Fibroblast of lung (primary cell): Measurements from ENCODE around the gene CHMP6. TPM values are rescaled to one million over a fixed set of nuclear protein-coding genes. Genes with fewer than 3 reads are reported as not detected.

Source experiments
- DNase-seq, 2 donors: peaks; one replicate each; pipeline versions ENCODE4 v3.0.0 to v3.0.0-alpha.2; 2010; ENCODE audit warnings: low read depth in 2 of 2
- H2AFZ ChIP-seq: 2 replicates; pipeline ENCODE4 v1.5.1; 2012; ENCODE audit warnings: low read length, control low read depth, inconsistent platforms
- H3K27ac ChIP-seq: 2 replicates; pipeline ENCODE4 v1.5.1; 2011; ENCODE audit warnings: low read length, control low read depth; ENCODE audit not compliant: insufficient read depth
- H3K27me3 ChIP-seq: 2 replicates; pipeline ENCODE4 v1.5.1; 2011; ENCODE audit warnings: mild to moderate bottlenecking, low read length; ENCODE audit not compliant: control insufficient read depth, insufficient read depth
- H3K36me3 ChIP-seq: 2 replicates; pipeline ENCODE4 v1.5.1; 2011; ENCODE audit warnings: low read length; ENCODE audit not compliant: control insufficient read depth, insufficient read depth
- H3K4me1 ChIP-seq: 2 replicates; pipeline ENCODE4 v1.5.1; 2011; ENCODE audit warnings: low read length; ENCODE audit not compliant: control insufficient read depth, insufficient read depth; ENCODE audit errors: extremely low read depth
- H3K4me2 ChIP-seq: 2 replicates; pipeline ENCODE4 v1.5.1; 2011; ENCODE audit warnings: low read length, control low read depth; ENCODE audit not compliant: insufficient read depth; ENCODE audit errors: extremely low read depth
- H3K4me3 ChIP-seq, 4 experiments: fragments of 200-600 bp in 1 of 4; sonication (generic) in 1 of 4; replicated peaks in 1 of 4; 2 replicates each; pipeline ENCODE4 v1.5.1; 2011 to 2016; ENCODE audit warnings: low read length in 4 of 4, low read depth in 3 of 4, mild to moderate bottlenecking in 3 of 4, control low read depth in 2 of 4, inconsistent platforms in 1 of 4, mixed read lengths in 1 of 4; ENCODE audit not compliant: insufficient read depth in 1 of 4; ENCODE audit errors: control extremely low read depth in 1 of 4
- H3K79me2 ChIP-seq: 2 replicates; pipeline ENCODE4 v1.5.1; 2012; ENCODE audit warnings: mild to moderate bottlenecking, low read length, inconsistent platforms; ENCODE audit not compliant: control insufficient read depth, insufficient read depth
- H3K9ac ChIP-seq: 2 replicates; pipeline ENCODE4 v1.5.1; 2011; ENCODE audit warnings: mild to moderate bottlenecking, low read length, control low read depth; ENCODE audit not compliant: insufficient read depth
- H3K9me3 ChIP-seq: 2 replicates; pipeline ENCODE4 v1.5.1; 2012; ENCODE audit warnings: low read depth, low read length; ENCODE audit not compliant: control insufficient read depth, insufficient read depth
- H4K20me1 ChIP-seq: 2 replicates; pipeline ENCODE4 v1.5.1; 2011; ENCODE audit warnings: low read length; ENCODE audit not compliant: control insufficient read depth, insufficient read depth; ENCODE audit errors: extremely low read depth
- EZH2 ChIP-seq: IDR thresholded peaks from 2 replicates; pipeline ENCODE4 v1.5.1; 2012; ENCODE audit warnings: low read length, control low read depth, mild to moderate bottlenecking; ENCODE audit errors: missing control alignments
- polyA plus RNA-seq, 2 donors: library from polyadenylated mRNA; depleted of rRNA in 1 of 2; stranded (reverse) in 1 of 2; unstranded in 1 of 2; fragments of >200 nt; gene quantifications; 2 replicates each; pipeline ENCODE4 v1.2.1, GENCODE V29; 2011 to 2012; ENCODE audit warnings: missing spikeins in 1 of 2
- total RNA-seq: library from RNA; depleted of rRNA; stranded (reverse); fragments of >200 nt; gene quantifications from 2 replicates; pipeline ENCODE4 v1.2.1, GENCODE V29; 2014
- TF ChIP-seq, protein P1 (sequence below), 2 donors: IDR thresholded peaks in 1 of 2; conservative IDR thresholded peaks in 1 of 2; 1 replicate in 1 of 2; 2 replicates in 1 of 2; pipeline ENCODE4 v1.5.1; 2011 to 2012; ENCODE audit warnings: low read length in 2 of 2, control low read depth in 1 of 2, inconsistent platforms in 1 of 2, low read depth in 1 of 2, mild to moderate bottlenecking in 1 of 2

The CHMP6 gene
- total and polyA plus RNA-seq, 2 donors (not counting 1 experiment from before 2014, with no cell fraction given) = 11.2 to 30.1 TPM

DNA sequence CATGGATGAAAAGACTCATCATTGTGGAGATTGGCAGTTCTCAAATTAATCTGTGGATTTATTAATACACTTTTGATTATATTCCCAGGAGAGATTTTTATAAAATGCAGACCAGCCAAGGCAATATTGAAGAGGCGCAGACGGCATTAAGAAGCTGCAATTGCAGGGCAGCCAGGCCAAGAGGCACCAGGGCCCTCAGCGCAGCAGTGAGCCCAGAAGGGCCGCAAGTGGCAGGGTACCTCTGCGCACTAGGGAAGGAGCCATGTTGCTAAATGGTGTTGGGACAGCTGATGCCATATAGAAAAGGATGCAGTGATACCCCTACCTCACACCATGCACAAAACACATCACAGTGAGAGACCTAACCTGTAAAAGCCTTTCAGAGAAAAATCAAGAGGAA is 36.6 kb upstream of the CHMP6 start:
- no peaks in the 10 kb centered on the region for H3K9me3 ChIP-seq
- peaks cover 10% of the 10 kb centered on the region for H3K4me1 ChIP-seq
- H3K79me2 ChIP-seq = no peaks in the 10 kb centered on the region
- TF ChIP-seq, protein P1, sequence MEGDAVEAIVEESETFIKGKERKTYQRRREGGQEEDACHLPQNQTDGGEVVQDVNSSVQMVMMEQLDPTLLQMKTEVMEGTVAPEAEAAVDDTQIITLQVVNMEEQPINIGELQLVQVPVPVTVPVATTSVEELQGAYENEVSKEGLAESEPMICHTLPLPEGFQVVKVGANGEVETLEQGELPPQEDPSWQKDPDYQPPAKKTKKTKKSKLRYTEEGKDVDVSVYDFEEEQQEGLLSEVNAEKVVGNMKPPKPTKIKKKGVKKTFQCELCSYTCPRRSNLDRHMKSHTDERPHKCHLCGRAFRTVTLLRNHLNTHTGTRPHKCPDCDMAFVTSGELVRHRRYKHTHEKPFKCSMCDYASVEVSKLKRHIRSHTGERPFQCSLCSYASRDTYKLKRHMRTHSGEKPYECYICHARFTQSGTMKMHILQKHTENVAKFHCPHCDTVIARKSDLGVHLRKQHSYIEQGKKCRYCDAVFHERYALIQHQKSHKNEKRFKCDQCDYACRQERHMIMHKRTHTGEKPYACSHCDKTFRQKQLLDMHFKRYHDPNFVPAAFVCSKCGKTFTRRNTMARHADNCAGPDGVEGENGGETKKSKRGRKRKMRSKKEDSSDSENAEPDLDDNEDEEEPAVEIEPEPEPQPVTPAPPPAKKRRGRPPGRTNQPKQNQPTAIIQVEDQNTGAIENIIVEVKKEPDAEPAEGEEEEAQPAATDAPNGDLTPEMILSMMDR (conservative IDR thresholded peaks at IDR 0.05 in 1 of 2, IDR thresholded peaks at IDR 0.05 in 1 of 2; ENCODE audit: low read depth in 1 of 2, low read length in 2 of 2) = no peak
- TF ChIP-seq EZH2 = no peak
- no peak overlapping the region for H3K4me2 ChIP-seq
- no peaks in the 10 kb centered on the region for H3K27me3 ChIP-seq
- no peak overlapping the region for H3K9ac ChIP-seq
- peaks cover 3% of the 10 kb centered on the region for H3K36me3 ChIP-seq
- no peak overlapping the region for H3K4me3 ChIP-seq
- H2AFZ ChIP-seq = no peak overlapping the region
- H4K20me1 ChIP-seq = no peaks in the 10 kb centered on the region
- DNase-seq = no peak
- no peak overlapping the region for H3K27ac ChIP-seq

DNA sequence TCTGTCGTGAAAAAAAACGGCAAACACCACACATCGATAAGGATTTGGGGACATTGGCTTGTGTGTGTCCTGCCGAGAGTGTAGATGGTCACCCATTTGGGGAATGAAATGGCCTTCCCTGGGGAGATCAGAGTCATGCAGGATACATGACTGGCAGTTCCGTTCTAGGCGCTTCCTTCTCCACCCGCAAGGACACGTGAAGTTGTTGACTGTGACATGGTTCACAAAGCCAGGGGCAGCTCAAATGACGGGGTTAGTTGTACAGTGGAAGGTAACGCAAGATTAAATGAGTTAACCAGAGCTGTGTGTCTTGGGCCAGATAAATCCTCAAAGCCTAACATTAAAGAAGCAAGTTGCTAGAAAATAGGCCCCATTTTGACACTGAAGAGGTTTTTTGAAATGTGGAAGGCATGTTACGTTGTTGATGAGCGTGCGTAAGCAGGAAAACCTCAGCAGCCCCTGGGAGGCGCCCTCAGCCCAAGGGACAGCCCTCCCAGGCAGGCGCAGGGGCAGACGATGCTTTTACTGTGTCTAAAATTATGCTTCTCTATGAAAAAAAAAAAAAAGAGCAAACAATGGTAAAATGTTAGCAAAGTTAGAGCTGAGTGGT is 35.9 kb upstream of the CHMP6 start:
- Histone ChIP-seq H3K36me3 (peaks cover 3% of the 10 kb centered on the region), H3K9ac (no peak overlapping the region), H2AFZ (no peak overlapping the region), H3K27me3 (no peaks in the 10 kb centered on the region), H3K4me2 (no peak overlapping the region), H4K20me1 (no peaks in the 10 kb centered on the region), H3K4me1 (peaks cover 10% of the 10 kb centered on the region), H3K4me3 (no peak overlapping the region), H3K79me2 (no peaks in the 10 kb centered on the region), H3K9me3 (no peaks in the 10 kb centered on the region), H3K27ac (no peak overlapping the region)
- no peak for TF ChIP-seq EZH2
- TF ChIP-seq, protein P1 (conservative IDR thresholded peaks at IDR 0.05 in 1 of 2, IDR thresholded peaks at IDR 0.05 in 1 of 2; ENCODE audit: low read depth in 1 of 2, low read length in 2 of 2) = no peak
- no peak for DNase-seq

DNA sequence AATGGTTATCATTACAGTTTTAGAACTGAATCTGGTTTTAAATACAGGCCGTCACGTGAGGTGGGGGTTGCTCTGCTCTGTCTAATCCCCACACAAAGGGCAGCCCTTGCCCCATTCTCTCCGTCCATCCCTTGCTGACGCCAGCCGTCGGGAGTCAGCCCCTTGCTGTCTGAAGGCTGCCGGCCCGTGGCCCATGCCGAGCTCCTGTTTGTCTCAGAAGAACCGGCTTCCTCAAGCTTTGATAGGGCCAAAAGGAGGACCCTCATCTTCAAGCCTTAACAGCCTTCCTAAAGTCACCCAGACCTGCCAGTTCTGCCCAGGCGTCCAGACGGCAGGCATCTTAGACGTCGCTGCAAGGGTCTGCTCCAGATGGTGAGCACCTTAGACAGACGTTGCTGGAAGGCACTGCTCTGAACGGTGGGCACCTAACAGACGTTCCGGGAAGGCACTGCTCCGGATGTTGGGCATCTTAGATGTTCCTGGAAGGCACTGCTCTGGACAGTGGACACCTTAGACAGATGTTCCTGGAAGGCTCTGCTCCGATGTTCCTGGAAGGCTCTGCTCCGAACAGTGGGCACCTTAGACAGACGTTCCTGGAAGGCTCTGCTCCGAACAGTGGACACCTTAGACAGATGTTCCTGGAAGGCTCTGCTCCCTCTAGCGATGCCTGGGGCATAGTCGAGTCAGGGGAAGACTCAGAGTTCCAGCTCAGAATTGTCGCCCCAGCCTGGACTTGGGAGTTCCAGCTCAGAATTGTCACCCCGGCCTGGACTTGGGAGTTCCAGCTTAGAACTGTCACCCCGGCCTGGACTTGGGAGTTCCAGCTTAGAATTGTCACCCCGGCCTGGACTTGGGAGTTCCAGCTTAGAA is 35.1 kb upstream of the CHMP6 start:
- Histone ChIP-seq H3K9ac (no peak overlapping the region), H3K36me3 (peaks cover 3% of the 10 kb centered on the region), H3K4me3 (no peak overlapping the region), H3K4me2 (no peak overlapping the region), H3K4me1 (peaks cover 10% of the 10 kb centered on the region), H3K79me2 (no peaks in the 10 kb centered on the region), H3K9me3 (no peaks in the 10 kb centered on the region), H2AFZ (no peak overlapping the region), H4K20me1 (no peaks in the 10 kb centered on the region), H3K27ac (no peak overlapping the region), H3K27me3 (no peaks in the 10 kb centered on the region)
- TF ChIP-seq, protein P1 (conservative IDR thresholded peaks at IDR 0.05 in 1 of 2, IDR thresholded peaks at IDR 0.05 in 1 of 2; ENCODE audit: low read depth in 1 of 2, low read length in 2 of 2) = no peak
- TF ChIP-seq EZH2 = no peak
- DNase-seq = no peak
